NCI-H1105 treated with DMSO at 0.1 percent for 48 hours (cell line): Measurements from ENCODE around the gene CD300E.
"Not testable (repeated sequence)": the region's sequence is repeated elsewhere in the genome, so short reads cannot be mapped to it uniquely, and the experiment has no call there.

Source experiments
- DNase-seq: peaks from one replicate; lab custom pipeline; 2025; lab: John Stamatoyannopoulos, UW

Gene CD300E, protein sequence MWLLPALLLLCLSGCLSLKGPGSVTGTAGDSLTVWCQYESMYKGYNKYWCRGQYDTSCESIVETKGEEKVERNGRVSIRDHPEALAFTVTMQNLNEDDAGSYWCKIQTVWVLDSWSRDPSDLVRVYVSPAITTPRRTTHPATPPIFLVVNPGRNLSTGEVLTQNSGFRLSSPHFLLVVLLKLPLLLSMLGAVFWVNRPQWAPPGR

DNA sequence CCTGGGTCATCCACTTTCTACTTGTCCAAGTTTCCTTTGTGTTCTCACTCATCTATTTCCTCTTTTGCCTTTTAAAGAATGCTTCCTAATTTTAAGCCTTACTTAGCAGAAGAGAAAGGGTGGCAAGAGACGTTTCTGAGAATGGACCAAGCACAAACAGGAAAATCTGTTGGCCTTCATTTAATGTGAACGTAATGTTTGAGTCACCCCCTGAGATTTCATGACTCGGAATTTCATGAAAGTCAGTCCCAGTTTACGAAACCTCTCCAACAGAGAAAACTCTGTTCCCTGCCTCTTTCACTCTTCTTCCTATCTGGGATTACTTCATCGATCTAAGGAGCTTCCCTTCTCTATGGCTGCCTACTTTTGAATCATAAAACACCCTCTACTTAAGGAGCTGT, at the start of gene CD300E:
Gene CD300E, minus strand, starts transcription at position 46 of the 401 bp plus-strand sequence. CDS start 117 bp downstream, outside the sequence.
- no peak for DNase-seq

DNA sequence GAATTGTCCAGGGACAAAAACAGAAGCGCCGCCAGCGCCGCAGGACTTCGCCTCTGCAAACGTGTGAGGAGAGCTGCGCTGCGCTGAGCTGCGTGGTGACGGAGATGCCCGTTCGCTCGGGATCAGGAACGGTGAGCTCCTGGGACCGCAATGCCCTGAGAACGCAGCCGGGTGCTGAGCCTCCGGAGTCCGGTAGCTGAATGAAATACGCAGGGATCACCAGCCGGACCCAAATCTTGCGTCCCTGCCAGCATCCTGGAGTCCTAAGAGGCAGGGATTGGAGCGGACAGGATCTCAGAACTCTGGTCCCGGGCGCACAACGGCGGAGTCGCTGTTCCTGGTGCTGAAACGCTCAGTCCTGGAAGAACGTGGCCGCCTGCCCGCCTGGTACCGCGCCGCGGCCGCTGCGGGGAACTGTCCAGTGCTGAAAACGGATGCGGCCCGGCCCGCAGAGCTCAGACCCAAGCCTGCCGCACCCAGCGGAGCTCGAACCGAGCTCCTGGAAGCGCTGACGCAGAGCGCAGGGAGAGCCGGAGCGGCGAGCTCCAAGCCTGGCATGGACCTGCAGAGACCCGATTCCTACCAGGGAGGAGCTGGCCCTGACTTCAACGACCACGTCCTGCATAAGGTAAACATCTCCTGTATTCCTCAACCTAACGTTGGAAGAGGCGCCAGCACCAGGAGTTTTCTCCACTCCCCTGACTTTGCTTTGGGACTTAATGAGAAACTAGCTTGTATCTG, 47.7 kb upstream of the CD300E start:
- no peak for DNase-seq

DNA sequence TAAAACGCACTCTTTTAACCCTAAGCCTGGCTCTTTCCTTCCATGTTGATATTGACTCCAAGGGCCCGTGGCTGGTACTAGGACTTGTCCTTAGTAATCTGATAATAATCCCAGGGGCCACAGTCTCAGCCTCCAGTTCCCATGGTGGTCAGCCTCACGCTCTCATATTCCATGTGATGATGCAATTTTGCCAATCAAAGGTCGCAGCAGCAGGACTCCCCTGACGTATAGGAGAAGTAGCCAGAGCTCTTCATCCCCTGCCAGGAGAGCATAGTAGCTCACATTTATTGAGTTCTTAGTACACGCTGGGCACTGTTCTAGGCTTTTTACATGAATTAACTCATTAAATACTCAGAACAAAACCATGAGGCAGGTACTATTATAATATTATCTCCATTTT, 46.8 kb upstream of the CD300E start:
- no peak for DNase-seq

DNA sequence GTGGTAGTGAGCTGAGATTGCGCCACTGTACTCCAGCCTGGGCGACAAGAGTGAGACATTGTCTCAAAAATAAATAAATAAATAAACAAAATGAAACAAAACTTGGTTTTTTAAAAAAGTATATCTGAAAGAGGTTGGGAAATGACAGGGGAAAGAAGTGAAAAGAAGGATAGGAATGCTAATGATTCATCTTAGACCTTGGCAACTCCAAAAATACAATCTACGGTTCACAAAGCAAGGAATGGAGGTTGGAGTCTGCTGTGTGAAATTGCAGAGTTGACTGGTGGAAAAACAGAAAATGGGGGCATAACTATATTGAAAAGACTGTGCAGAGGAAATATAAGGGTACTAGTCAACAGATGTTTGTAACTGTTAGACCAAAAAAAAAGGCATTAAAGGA, 40.0 kb upstream of the CD300E start:
- DNase-seq: no peak

DNA sequence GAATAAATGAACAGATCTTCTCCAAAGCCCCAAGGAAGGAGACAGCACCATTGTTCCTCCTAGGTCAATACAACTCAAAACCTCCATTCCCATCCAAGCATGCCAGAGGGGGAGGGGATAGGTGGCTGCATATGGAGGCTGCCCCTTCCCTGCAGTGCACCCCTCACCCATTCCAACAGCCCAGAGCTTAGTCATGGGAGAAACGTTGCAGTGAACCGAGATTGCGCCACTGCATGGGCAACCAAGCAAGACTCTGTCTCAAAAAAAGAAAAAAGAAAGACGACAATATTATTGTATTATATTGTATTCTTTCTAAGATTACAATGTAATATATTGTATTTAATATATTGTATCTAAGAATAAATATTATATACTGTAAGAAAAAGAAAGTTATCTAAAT, 36.4 kb upstream of the CD300E start:
- DNase-seq: no peak

DNA sequence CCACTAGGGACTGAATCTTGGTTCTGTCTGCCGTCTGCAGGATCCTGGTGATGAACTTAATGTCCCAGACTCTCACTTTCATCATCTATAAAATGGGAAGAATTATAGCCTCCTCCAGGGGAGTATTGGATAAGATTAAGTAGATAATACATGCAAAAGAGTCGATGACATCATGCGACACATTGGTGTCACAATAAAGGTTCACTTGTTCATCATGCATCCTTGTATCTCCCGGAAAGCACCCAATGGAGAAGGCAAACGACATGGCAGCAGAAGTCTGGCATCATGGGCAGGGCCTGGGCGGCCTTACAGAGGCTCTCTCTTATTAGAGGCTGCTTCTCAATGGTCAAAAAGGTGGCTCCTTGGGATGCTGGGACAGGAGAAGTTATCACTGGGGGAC, 35.1 kb upstream of the CD300E start:
- DNase-seq: no peak

DNA sequence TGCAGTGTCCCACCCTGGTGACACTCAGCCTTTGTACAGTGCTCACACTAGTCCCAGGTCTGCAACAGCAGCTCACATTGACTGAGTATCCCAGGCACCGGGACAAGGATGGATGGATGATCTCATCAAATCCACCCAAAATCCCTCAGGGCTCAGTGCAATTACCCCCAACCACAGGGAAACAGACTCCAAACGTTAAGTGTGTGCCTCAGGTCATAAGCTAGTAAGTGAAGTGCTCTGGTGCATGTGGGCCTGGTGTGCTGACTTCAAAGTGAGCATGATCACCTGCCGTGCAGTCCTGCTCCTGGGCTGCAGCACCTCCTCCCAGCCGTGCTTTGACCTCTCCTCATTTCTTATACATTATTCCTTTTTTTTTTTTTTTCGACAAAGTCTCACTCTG, 31.2 kb upstream of the CD300E start:
- DNase-seq: no peak

DNA sequence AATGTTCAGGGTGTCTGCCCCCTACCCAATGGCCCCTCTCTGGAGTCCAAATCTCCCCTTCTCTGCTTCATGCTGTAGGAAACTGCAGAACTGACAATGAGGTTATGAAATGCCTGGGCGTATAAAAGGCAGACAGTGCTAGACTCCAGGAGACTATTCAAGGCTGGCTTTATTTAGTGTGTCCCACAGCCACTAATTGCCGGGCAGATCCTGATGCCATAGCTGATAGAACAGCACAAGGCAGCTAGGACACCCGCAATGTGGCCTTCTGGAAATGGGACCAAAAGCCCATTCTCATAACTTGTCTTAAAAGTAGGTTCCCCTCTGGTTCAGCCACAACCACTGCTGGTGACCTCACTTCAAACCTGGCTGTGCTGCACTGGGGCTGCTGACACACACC, 28.5 kb upstream of the CD300E start:
- no peak for DNase-seq

DNA sequence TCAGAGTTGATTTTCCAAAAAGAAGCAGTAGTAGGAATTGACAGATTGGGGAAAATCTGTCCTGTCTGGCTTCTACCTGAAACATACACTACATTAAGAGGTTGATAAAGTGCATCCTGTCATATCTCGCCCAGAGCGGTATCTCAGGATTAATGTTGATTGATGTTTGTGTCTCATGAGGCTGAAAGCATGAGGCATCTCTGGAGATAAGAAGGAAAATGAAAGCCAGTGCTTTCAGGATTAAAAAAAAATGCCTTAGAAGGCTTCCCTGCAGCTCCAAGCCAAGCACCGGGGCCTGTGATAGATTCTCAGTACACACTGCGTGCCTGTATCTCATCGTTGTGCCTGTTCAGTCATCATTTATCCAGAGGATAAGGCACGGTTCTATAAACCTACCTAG, 26.4 kb upstream of the CD300E start:
- DNase-seq: no peak

DNA sequence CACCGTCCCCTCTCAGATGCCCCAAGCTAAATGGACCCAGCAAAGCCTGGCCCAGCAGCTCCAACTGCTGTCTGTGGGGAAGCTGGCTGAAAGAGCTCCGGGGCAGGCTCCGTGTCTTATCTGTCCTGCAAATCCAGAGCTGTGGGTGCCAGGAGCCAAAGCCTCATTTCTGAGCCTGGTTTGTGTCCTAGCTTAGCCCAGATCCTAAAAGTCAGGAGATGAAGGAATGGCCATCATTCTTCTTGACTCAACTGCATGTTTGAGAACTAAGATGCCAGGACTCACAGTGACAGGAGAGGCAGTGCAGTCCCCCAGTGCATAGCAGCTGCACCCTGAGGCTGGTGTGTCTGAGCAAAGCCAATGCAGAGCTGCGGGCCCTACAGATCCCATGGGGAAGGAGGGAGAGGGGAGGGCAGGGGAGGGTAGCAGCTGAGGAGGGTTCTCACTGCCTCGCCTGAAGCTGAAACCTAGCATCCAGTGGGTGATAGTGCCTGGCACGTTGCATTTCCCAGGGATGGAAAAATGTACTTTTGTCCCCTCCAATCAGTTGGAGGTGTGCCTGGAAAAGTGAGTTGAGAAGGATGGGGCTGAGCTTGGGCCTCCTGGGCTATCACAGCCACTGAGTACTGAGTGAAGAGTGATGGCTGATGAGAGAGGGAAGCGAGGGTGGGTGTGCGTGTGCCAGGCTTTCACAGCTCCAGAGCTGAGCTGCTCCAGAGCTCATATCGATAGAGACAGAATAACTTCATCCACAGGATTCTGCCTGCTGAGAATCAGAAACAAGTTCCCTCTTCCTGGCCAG, 24.5 kb upstream of the CD300E start:
- no peak for DNase-seq

DNA sequence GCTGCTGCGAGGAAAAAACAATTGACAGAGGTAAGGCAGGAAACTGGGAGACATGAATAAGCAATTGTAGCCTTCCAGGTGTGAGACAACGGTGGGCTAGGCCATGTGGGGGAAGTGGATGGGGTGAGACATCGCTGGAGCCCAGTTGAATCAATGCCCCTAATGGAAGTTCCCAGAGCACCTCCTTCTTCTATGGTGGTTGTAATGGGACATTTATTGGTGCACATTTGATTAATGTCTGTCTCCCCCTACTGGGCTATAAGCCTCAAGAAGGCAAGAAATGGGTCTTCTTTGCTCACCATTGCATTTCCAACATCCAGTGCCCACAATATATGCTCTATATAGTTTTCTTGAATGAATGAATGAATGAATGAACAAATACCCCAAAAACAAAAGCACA, 22.7 kb upstream of the CD300E start:
- DNase-seq: no peak

DNA sequence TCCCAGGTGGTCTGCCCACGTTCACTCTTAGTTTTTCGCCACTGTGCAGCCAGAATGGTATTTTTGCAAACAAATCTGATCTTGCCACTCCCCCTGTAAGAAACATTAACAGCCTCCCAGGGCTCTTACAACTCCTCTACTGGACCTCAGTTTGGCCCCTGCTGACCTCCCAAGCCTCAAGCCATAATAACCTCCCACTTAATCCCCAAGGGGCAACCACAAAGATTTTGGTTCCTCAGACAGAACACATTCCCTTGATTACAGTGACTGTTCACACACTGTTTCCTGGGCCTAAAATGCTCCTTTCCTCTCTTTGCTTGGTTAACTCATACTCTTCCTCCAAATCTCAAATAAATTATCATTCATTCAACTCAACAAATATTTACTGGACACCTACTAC, 21.5 kb upstream of the CD300E start:
- no peak for DNase-seq

DNA sequence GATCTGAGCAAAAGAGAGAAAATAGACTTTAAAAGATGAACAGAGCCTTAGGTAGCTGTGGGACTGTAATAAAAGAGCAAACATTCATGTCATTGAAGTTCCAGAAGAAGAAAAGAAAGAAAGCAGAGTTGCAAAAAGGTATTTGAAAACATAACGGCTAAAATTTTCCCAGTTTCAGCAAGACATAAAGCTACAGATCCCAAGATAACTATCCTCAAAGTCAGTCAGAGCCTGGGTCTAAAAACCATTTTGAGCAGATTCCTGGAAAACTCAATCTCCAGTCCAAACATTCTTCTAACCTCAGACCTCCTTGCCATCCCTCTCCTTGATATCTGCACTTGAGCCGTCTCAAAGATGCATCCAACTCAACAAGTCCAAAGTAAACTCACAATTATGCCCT, 20.9 kb upstream of the CD300E start:
- DNase-seq: no peak

DNA sequence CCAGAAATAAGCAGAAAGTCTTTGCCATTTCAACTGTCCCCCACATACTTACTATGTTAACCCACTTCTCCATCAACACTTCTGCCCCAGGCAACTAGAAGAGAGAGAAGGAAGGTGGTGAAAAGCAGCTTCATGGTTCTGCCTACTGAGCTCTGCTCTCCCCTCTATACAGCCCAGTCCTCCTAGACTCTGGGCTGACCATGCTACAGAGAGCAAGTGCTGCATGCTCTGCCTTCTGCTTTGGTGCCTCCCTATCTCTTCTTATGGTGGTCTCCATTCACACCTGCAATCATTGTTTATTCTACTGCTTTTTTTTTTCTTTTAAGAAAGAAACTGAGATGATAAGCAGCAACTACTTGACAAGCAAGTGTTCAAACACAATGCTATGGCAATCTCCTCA, 20.3 kb upstream of the CD300E start:
- DNase-seq: no peak

DNA sequence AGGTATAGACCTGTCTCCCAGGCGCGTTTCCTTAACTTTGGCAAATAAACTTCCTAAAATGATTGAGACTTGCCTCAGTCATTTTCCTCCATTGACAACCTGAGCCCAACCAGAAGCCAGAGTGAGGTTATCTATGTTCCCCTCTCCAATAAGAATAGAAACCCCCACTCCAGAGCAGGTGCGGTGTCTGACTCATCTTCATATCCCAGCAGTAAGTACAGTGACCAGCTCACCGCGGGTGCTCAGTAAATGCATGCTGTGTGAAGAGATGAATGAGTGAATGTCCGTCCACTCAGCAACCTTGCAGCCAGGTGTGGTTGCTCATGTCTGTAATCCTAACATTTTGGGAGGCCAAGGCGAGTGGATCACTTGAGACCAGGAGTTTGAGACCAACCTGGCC, 19.5 kb upstream of the CD300E start:
- DNase-seq: no peak

DNA sequence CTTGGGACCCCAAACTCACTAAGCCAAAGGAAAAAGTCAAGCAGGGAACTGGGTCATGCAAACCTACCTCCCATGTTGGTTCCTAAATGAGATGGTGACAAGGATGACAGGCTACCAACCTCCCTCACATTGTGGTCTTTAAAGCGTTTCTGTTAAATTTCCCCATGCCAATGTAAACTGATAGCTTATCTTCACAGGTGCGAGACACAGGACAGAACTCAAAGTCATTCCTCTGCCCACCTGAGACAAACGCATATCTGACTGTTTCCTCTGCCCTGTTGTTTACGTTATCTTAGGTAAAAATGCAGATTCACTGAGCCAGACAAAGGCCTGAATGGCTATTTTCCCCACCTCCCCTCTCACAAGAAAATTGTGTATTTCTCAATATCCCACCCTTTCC, 19.0 kb upstream of the CD300E start:
- DNase-seq: no peak

DNA sequence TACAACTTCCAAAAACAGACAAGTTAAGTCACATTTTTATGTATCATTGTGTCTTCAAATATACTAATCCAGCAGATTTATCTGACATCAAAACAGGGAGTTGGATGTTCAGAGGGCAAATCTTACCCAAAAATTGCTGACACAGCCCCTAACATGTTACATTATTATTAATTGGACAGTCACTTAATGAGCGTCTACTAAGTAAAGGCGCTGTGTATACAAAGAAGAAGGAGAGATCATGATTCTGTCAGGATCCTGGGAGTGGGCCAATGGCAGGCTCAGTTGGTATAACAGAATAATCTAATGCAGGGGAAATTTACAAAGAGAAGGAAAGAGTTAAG, 18.4 kb upstream of the CD300E start:
- DNase-seq: no peak

DNA sequence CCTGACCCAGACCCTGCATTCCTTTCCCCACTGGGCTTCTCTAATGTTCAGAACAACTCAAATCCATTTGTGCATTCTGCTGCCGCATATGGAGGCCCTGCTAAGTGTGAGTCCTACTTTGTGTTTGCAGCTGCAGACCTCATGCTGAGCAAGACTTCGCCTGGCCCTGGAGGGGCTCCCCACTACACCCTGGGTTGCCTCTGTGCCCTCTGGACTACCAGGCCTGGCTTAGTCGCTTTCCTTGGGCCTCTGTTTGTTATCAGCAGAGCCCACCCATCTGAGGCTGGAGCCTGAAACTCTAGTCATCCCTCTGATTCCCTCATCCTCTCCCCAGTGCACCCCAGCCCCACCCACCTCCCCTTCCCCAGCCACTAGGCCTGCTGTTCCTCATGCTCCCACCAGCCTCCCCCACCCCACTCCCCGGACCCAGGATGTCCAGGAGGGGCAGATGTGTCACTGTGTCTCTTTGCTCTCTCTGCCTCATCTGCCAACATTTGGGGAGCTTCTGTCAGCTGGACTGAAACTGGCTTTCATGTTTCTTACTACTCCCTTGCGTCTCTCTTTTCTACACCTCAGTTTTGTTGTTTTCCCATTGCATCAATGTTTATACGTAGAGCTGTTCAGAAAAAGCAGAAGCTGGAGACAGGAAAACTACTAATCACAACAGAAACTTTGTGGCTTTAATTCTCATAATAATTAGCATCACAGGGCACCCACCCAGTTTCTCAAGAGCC, 17.9 kb upstream of the CD300E start:
- DNase-seq: no peak

DNA sequence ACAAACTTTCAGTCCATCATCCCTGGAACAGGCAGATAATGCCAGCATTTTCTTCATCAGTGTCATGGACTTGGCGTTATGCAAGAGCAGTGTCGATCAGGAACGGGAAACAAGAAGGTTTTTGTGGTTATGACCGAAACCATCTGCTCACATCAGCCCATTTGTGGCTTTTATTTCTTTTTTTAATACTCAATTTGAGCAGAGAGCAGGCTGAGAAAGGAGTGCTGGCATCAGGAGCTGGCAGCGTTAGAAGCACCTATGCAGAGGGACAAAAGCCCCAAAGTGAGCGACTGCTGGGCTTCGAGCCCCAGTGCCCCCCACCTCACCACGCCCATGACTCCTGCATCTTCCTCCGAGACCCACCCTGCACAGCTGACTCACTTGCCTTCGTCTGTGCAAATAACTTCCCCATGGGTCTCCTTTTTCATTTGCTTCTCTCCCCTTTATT, 16.2 kb upstream of the CD300E start:
- no peak for DNase-seq

DNA sequence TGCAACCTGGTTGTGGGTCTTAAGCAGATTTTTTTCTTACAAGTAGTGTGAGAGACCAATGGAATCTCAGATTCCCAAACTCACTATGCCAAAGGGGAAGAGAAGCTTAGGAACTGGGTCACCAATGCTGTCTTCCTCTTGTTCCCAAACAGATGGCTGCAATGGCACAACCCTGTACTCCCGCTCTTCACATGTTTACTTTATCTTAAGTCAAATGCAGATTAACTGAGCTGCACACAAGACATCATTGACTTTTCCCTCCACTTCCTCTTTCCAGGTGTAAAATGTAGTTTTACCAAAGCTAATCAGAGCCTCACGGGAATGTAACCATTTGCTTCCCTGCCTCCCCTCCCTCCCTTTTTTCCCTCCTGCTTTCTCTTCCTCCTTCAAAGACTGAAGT, 14.4 kb upstream of the CD300E start:
- no peak for DNase-seq

DNA sequence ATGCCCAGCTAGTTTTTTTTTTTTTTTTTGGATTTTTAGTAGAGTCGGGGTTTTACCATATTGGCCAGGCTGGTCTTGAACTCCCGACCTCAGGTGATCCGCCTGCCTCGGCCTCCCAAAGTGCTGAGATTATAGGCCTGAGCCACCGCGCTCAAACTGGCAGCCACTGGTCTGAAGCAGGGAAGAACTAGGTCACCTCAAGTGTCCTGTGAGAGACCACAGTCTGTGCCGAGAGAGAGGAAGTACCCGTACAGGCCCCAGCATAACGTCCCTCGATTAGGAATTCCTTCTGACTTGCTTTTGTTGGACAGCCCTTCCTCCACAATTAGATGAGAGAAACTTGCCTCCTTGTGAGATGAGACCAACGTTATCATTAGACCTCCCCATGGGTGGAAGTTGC, 13.7 kb upstream of the CD300E start:
- no peak for DNase-seq

DNA sequence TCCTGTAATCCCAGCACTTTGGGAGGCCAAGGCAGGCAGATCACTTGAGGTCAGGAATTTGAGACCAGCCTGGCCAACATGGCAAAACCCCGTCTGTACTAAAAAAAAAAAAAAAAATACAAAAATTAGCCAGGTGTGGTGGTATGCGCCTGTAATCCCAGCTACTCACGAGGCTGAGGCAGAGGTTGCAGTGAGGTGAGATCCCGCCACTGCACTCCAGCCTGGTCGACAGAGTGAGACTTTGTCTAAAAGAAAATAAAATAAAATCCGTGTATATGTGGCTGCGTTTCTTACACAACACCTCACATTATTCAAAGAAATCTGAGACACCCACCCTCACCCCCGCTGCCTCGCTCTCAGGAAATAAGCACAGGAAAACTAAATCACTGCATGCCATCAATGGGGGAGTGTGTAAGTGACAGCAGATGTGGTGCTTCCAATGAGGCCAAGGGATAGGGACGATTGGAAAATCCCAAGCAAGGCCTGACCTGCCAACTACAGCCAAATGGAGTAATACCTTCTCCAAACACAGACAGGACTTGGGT, 13.1 kb upstream of the CD300E start:
- DNase-seq: not testable (repeated sequence)
